ENCODE measurements around the gene SH3BP4.

SH3BP4 gene

GRCh38 chr2:235046589-235046988 is 94.8 kb downstream of the SH3BP4 start:
- no peak for DNase-seq (ENCODE audit: low read depth)
- H3K4me3 ChIP-seq (ENCODE audit: low read depth, low read length) = no peak overlapping the region
- TF ChIP-seq CTCF (IDR thresholded peaks at IDR 0.05; ENCODE audit: low read depth, low read length, missing control alignments) = no peak

- no peak for DNase-seq (ENCODE audit: low read depth)
- no peak overlapping the region for H3K4me3 ChIP-seq (ENCODE audit: low read depth, low read length)
- TF ChIP-seq CTCF (IDR thresholded peaks at IDR 0.05; ENCODE audit: low read depth, low read length, missing control alignments) = no peak
Measured at GRCh38 chr2:235047171-235048160, 95.6 kb downstream of the SH3BP4 start.

- H3K4me3 ChIP-seq (ENCODE audit: low read depth, low read length) = no peak overlapping the region
- TF ChIP-seq CTCF (IDR thresholded peaks at IDR 0.05; ENCODE audit: low read depth, low read length, missing control alignments) = no peak
- DNase-seq (ENCODE audit: low read depth) = no peak
Measured at GRCh38 chr2:235048549-235048948, 96.7 kb downstream of the SH3BP4 start.

GRCh38 chr2:235049069-235049468 is 97.3 kb downstream of the SH3BP4 start:
- DNase-seq (ENCODE audit: low read depth) = no peak
- TF ChIP-seq CTCF (IDR thresholded peaks at IDR 0.05; ENCODE audit: low read depth, low read length, missing control alignments) = no peak

GRCh38 chr2:235049719-235050118 is 97.9 kb downstream of the SH3BP4 start:
- DNase-seq (ENCODE audit: low read depth) = no peak
- H3K4me3 ChIP-seq (ENCODE audit: low read depth, low read length) = no peak overlapping the region
- no peak for TF ChIP-seq CTCF (IDR thresholded peaks at IDR 0.05; ENCODE audit: low read depth, low read length, missing control alignments)

More at GRCh38 chr2:235049069-235049468, 97.3 kb downstream of the SH3BP4 start:
- no peak overlapping the region for H3K4me3 ChIP-seq (ENCODE audit: low read depth, low read length)

GRCh38 chr2:235050980-235051351 is 99.1 kb downstream of the SH3BP4 start:
- no peak for DNase-seq (ENCODE audit: low read depth)
- no peak overlapping the region for H3K4me3 ChIP-seq (ENCODE audit: low read depth, low read length)
- no peak for TF ChIP-seq CTCF (IDR thresholded peaks at IDR 0.05; ENCODE audit: low read depth, low read length, missing control alignments)

Measured in GM12864 (cell line).